Measurements from ENCODE around the gene DIP2C.
A peak's percentile ranks its signal among the peaks of the same experiment; 100 is the strongest.
"Not testable (repeated sequence)": the region's sequence is repeated elsewhere in the genome, so short reads cannot be mapped to it uniquely, and the experiment has no call there.

DIP2C gene

GRCh38 chr10:685613-686012 is 3.9 kb downstream of the DIP2C start:
- Histone ChIP-seq H3K4me3 (ENCODE audit: low read length) (no peak overlapping the region), H3K27me3 (ENCODE audit: control insufficient read depth, insufficient read depth, low read length) (no peaks in the 10 kb centered on the region), H3K9ac (ENCODE audit: low read depth, low read length) (no peak overlapping the region), H3K9me3 (replicated peaks; ENCODE audit: low read length) (no peaks in the 10 kb centered on the region), H3K36me3 (ENCODE audit: insufficient read depth, low read length) (no peaks in the 10 kb centered on the region), H3K4me1 (ENCODE audit: control insufficient read depth, insufficient read depth, low read length) (peaks cover 46% of the 10 kb centered on the region), H3K4me2 (ENCODE audit: low read length) (no peak overlapping the region)

DNA sequence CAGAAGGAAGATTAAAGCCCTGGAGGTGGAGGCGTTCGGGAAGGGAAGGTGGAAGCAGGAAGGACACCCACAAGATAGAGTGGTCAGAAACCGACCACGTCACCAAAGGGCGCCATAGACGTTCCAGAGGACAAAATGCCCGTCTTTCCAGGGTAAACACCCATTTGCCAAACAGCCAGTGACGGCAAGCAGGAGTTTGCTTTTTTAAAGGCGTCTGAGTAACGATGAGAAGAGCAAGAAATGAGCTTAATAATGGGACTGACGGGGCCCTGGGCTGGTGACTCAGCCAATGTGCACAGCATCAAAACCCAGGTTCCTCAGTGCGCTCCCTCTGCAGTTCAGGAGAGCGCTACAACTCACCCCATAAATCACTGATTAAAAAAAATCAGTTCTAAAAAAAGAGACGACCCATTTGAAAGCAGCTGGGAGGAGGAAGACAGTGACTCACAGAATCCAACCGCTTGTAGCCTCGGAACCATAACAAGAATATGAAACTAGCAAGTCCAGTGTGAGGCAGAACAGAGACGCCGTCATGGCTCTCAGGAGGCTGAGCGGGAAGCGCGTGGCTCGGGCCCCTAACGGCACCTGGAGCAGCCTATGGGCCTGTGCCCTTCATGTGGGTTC is 5.9 kb downstream of the DIP2C start:
- Histone ChIP-seq H3K4me2 (ENCODE audit: low read length) (peak overlapping the region; percentile 80), H3K9ac (ENCODE audit: low read depth, low read length) (peak overlapping the region; percentile 71), H3K4me1 (ENCODE audit: control insufficient read depth, insufficient read depth, low read length) (peaks cover 39% of the 10 kb centered on the region), H3K27me3 (ENCODE audit: control insufficient read depth, insufficient read depth, low read length) (no peaks in the 10 kb centered on the region), H3K36me3 (ENCODE audit: insufficient read depth, low read length) (no peaks in the 10 kb centered on the region), H3K9me3 (replicated peaks; ENCODE audit: low read length) (no peaks in the 10 kb centered on the region), H3K4me3 (ENCODE audit: low read length) (peak overlapping the region; percentile 56)

GRCh38 chr10:682931-683447 is 6.5 kb downstream of the DIP2C start:
- H3K4me3 ChIP-seq (ENCODE audit: low read length), result peak overlapping the region; percentile 56
- H3K4me2 ChIP-seq (ENCODE audit: low read length), result peak overlapping the region; percentile 80
- peaks cover 35% of the 10 kb centered on the region for H3K4me1 ChIP-seq (ENCODE audit: control insufficient read depth, insufficient read depth, low read length)
- H3K9ac ChIP-seq (ENCODE audit: low read depth, low read length), result peak overlapping the region; percentile 71
- H3K9me3 ChIP-seq (replicated peaks; ENCODE audit: low read length), result no peaks in the 10 kb centered on the region
- H3K27me3 ChIP-seq (ENCODE audit: control insufficient read depth, insufficient read depth, low read length), result no peaks in the 10 kb centered on the region
- H3K36me3 ChIP-seq (ENCODE audit: insufficient read depth, low read length), result no peaks in the 10 kb centered on the region

- Histone ChIP-seq H3K36me3 (ENCODE audit: insufficient read depth, low read length) (no peaks in the 10 kb centered on the region), H3K4me2 (ENCODE audit: low read length) (peak overlapping the region; percentile 6), H3K4me1 (ENCODE audit: control insufficient read depth, insufficient read depth, low read length) (peaks cover 33% of the 10 kb centered on the region), H3K9ac (ENCODE audit: low read depth, low read length) (no peak overlapping the region), H3K4me3 (ENCODE audit: low read length) (no peak overlapping the region), H3K9me3 (replicated peaks; ENCODE audit: low read length) (no peaks in the 10 kb centered on the region), H3K27me3 (ENCODE audit: control insufficient read depth, insufficient read depth, low read length) (no peaks in the 10 kb centered on the region)
These were observed 7.7 kb downstream of the DIP2C start for GRCh38 chr10:681670-682318.

- H3K4me2 ChIP-seq (ENCODE audit: low read length), result no peak overlapping the region
- H3K36me3 ChIP-seq (ENCODE audit: insufficient read depth, low read length), result no peaks in the 10 kb centered on the region
- no peaks in the 10 kb centered on the region for H3K27me3 ChIP-seq (ENCODE audit: control insufficient read depth, insufficient read depth, low read length)
- H3K4me3 ChIP-seq (ENCODE audit: low read length), result no peak overlapping the region
- H3K4me1 ChIP-seq (ENCODE audit: control insufficient read depth, insufficient read depth, low read length), result peaks cover 33% of the 10 kb centered on the region
- H3K9me3 ChIP-seq (replicated peaks; ENCODE audit: low read length), result no peaks in the 10 kb centered on the region
- no peak overlapping the region for H3K9ac ChIP-seq (ENCODE audit: low read depth, low read length)
These were observed 8.7 kb downstream of the DIP2C start for GRCh38 chr10:680745-681144.

DNA sequence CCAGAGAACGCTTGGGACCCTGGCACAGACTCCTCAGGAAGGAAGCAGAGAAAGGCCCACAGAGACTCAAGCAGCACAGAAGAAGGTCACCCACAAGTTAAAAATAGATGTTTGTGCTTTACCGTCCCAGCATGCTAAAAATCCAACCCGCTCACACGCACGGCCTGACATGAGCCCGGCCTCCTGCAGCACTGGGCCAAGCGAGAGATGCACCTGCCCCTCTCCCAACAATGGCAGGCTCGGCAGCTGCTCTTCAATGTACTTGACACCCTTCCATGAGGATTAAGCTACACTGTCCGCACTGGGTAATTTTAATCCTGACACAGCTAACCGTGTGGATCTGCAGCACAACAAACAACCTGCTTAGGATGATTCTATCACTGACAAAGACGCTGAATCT is 9.3 kb downstream of the DIP2C start:
- no peak overlapping the region for H3K4me2 ChIP-seq (ENCODE audit: low read length)
- no peak overlapping the region for H3K4me3 ChIP-seq (ENCODE audit: low read length)
- no peak overlapping the region for H3K9ac ChIP-seq (ENCODE audit: low read depth, low read length)
- H3K4me1 ChIP-seq (ENCODE audit: control insufficient read depth, insufficient read depth, low read length), result peaks cover 33% of the 10 kb centered on the region
- no peaks in the 10 kb centered on the region for H3K9me3 ChIP-seq (replicated peaks; ENCODE audit: low read length)
- no peaks in the 10 kb centered on the region for H3K36me3 ChIP-seq (ENCODE audit: insufficient read depth, low read length)
- H3K27me3 ChIP-seq (ENCODE audit: control insufficient read depth, insufficient read depth, low read length), result no peaks in the 10 kb centered on the region

- Histone ChIP-seq H3K4me1 (ENCODE audit: control insufficient read depth, insufficient read depth, low read length) (peaks cover 32% of the 10 kb centered on the region), H3K27me3 (ENCODE audit: control insufficient read depth, insufficient read depth, low read length) (no peaks in the 10 kb centered on the region), H3K36me3 (ENCODE audit: insufficient read depth, low read length) (no peaks in the 10 kb centered on the region), H3K9ac (ENCODE audit: low read depth, low read length) (no peak overlapping the region), H3K4me2 (ENCODE audit: low read length) (no peak overlapping the region), H3K4me3 (ENCODE audit: low read length) (no peak overlapping the region), H3K9me3 (replicated peaks; ENCODE audit: low read length) (no peaks in the 10 kb centered on the region)
These were observed 9.9 kb downstream of the DIP2C start for GRCh38 chr10:679556-679955.

DNA sequence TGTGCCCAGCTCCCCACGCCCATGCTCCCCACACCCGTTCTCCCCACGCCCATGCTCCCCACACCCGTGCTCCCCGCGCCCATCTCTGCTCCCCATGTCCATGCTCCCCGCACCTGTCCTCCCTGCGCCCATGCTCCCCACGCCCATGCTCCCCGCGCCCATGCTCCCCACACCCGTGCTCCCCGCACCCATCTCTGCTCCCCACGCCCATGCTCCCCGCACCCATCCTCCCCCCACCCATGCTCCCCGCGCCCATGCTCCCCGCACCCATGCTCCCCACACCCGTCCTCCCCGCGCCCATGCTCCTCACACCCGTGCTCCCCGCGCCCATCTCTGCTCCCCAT is 10.8 kb downstream of the DIP2C start:
- H3K4me3 ChIP-seq (ENCODE audit: low read length); H3K36me3 ChIP-seq (ENCODE audit: insufficient read depth, low read length); H3K9me3 ChIP-seq (replicated peaks; ENCODE audit: low read length); H3K4me2 ChIP-seq (ENCODE audit: low read length); H3K9ac ChIP-seq (ENCODE audit: low read depth, low read length); H3K27me3 ChIP-seq (ENCODE audit: control insufficient read depth, insufficient read depth, low read length): not testable (repeated sequence)
- peaks cover 23% of the 10 kb centered on the region for H3K4me1 ChIP-seq (ENCODE audit: control insufficient read depth, insufficient read depth, low read length)

GRCh38 chr10:677750-678661 is 11.5 kb downstream of the DIP2C start:
- Histone ChIP-seq H3K27me3 (ENCODE audit: control insufficient read depth, insufficient read depth, low read length) (no peaks in the 10 kb centered on the region), H3K9ac (ENCODE audit: low read depth, low read length) (no peak overlapping the region), H3K4me1 (ENCODE audit: control insufficient read depth, insufficient read depth, low read length) (peaks cover 19% of the 10 kb centered on the region), H3K36me3 (ENCODE audit: insufficient read depth, low read length) (no peaks in the 10 kb centered on the region), H3K9me3 (replicated peaks; ENCODE audit: low read length) (no peaks in the 10 kb centered on the region), H3K4me2 (ENCODE audit: low read length) (no peak overlapping the region), H3K4me3 (ENCODE audit: low read length) (no peak overlapping the region)

- H3K4me2 ChIP-seq (ENCODE audit: low read length), result no peak overlapping the region
- H3K9me3 ChIP-seq (replicated peaks; ENCODE audit: low read length), result no peaks in the 10 kb centered on the region
- no peaks in the 10 kb centered on the region for H3K36me3 ChIP-seq (ENCODE audit: insufficient read depth, low read length)
- no peaks in the 10 kb centered on the region for H3K27me3 ChIP-seq (ENCODE audit: control insufficient read depth, insufficient read depth, low read length)
- peaks cover 13% of the 10 kb centered on the region for H3K4me1 ChIP-seq (ENCODE audit: control insufficient read depth, insufficient read depth, low read length)
- no peak overlapping the region for H3K4me3 ChIP-seq (ENCODE audit: low read length)
- H3K9ac ChIP-seq (ENCODE audit: low read depth, low read length), result no peak overlapping the region
These were observed 12.4 kb downstream of the DIP2C start for GRCh38 chr10:677038-677437.

DNA sequence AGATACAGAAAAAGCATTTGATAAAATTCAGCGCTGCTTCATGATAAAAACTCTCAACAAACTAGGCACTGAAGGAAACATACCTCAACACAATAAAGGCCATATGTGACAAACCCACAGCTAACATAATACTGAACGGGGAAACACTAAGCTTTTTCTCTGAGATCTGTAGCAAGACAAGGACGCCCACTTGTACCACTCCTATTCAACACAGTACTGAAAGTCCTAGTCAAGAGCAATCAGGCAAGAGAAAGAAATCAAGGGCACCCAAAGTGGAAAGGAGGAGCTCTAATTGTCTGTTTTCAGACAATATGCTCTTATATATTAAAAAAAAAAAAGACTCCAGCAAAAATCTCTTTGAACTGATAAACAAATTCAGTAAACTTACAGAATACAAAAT is 13.3 kb downstream of the DIP2C start:
- H3K9me3 ChIP-seq (replicated peaks; ENCODE audit: low read length), result no peaks in the 10 kb centered on the region
- H3K4me2 ChIP-seq (ENCODE audit: low read length), result no peak overlapping the region
- no peaks in the 10 kb centered on the region for H3K27me3 ChIP-seq (ENCODE audit: control insufficient read depth, insufficient read depth, low read length)
- H3K4me1 ChIP-seq (ENCODE audit: control insufficient read depth, insufficient read depth, low read length), result peaks cover 6% of the 10 kb centered on the region
- H3K9ac ChIP-seq (ENCODE audit: low read depth, low read length), result no peak overlapping the region
- H3K36me3 ChIP-seq (ENCODE audit: insufficient read depth, low read length), result no peaks in the 10 kb centered on the region
- H3K4me3 ChIP-seq (ENCODE audit: low read length), result no peak overlapping the region
